Psoas muscle (tissue), 8 donors: ENCODE measurements around the gene ATF6. TPM values are rescaled to one million over a fixed set of nuclear protein-coding genes. Genes with fewer than 3 reads are reported as not detected.
A peak's percentile ranks its signal among the peaks of the same experiment; 100 is the strongest.

ENCODE experiments used
- ATAC-seq, 4 donors: fragments of 200-7000 bp; cut with Tn5 transposase; one replicate each; pipeline ENCODE4 v1.9.1; 2020; ENCODE audit warnings: moderate library complexity in 3 of 4, mild to moderate bottlenecking in 2 of 4
- DNase-seq, 2 donors: peaks; one replicate each; pipeline ENCODE4 v3.0.0-alpha.2; 2020
- H3K27ac ChIP-seq: fragments of 200-600 bp; one replicate; pipeline ENCODE4 v1.8.0; 2022
- H3K27me3 ChIP-seq, 3 donors: fragments of 200-600 bp in 1 of 3; one replicate each; pipeline versions ENCODE4 v1.6.1 to v1.8.0; 2013 to 2022; ENCODE audit warnings: low read length in 2 of 3, mild to moderate bottlenecking in 2 of 3, moderate library complexity in 1 of 3; ENCODE audit not compliant: insufficient read depth in 3 of 3
- H3K36me3 ChIP-seq, 2 donors: fragments of 200-600 bp in 1 of 2; one replicate each; pipeline versions ENCODE4 v1.6.1 to v1.8.0; 2013 to 2022; ENCODE audit warnings: low read depth in 1 of 2, mild to moderate bottlenecking in 1 of 2, moderate library complexity in 1 of 2; ENCODE audit not compliant: insufficient read depth in 1 of 2
- H3K4me1 ChIP-seq: fragments of 200-600 bp; one replicate; pipeline ENCODE4 v1.8.0; 2022
- H3K4me3 ChIP-seq: fragments of 200-600 bp; one replicate; pipeline ENCODE4 v1.8.0; 2022; ENCODE audit warnings: mild to moderate bottlenecking
- H3K9me3 ChIP-seq: fragments of 200-600 bp; one replicate; pipeline ENCODE4 v1.8.0; 2022
- WGBS, 3 donors: extraction: QIAGEN DNeasy Blood & Tissue Kit; methylation state at CpG; one replicate each; pipeline versions ENCODE4 v1.1.6 to v1.1.7; 2013; 5-methylcytosine and 5-hydroxymethylcytosine counted together
- intact Hi-C, 2 donors: fragments of 100-400 bp; cut with DNase I; formaldehyde crosslinking; loops; one replicate each; pipeline versions ENCODE4 v1.11.0 to v1.14.2; 2022
- polyA plus RNA-seq, 3 donors: library from polyadenylated mRNA; stranded (reverse); fragments of 200-250 nt; gene quantifications; one replicate each; pipeline ENCODE4 v1.2.3, GENCODE V29; 2013
- total RNA-seq, 4 donors: library from RNA; stranded (reverse); fragmentation: NEBNext Ultra II Directional in 2 of 4; extraction: Animal tissue kit (Norgen Biotek cat#: 25700) in 2 of 4; gene quantifications; one replicate each; pipeline versions ENCODE4 v1.2.1 to v1.2.4, GENCODE V29; 2021 to 2023
- TF ChIP-seq, protein P1 (sequence below): fragments of 200-600 bp; IDR thresholded peaks from one replicate; pipeline ENCODE4 v1.8.0; 2022; ENCODE audit warnings: antibody characterized with exemption
- donor health status: healthy with polysubstance abuse.
- donor health status: DM: no; HTN: no; CAD: no; lungs with moderate emphysema.
- donor health status: Bipolar disorder and iron deficiency.
- donor health status: healthy.
- donor health status: DM: yes; HTN: yes; CAD: no.
- donor health status: DM: no; HTN: no; CAD: no.
- donor health status: DM: no; HTN: no; CAD: no.
- donor health status: DM: yes; HTN: yes; CAD: no.

The ATF6 gene
- total and polyA plus RNA-seq, 7 donors: 6.4 to 17.1 (median 11.0) TPM

GRCh38 chr1:161989108-161989507, 223.0 kb downstream of the ATF6 start:
- TF ChIP-seq, protein P1, sequence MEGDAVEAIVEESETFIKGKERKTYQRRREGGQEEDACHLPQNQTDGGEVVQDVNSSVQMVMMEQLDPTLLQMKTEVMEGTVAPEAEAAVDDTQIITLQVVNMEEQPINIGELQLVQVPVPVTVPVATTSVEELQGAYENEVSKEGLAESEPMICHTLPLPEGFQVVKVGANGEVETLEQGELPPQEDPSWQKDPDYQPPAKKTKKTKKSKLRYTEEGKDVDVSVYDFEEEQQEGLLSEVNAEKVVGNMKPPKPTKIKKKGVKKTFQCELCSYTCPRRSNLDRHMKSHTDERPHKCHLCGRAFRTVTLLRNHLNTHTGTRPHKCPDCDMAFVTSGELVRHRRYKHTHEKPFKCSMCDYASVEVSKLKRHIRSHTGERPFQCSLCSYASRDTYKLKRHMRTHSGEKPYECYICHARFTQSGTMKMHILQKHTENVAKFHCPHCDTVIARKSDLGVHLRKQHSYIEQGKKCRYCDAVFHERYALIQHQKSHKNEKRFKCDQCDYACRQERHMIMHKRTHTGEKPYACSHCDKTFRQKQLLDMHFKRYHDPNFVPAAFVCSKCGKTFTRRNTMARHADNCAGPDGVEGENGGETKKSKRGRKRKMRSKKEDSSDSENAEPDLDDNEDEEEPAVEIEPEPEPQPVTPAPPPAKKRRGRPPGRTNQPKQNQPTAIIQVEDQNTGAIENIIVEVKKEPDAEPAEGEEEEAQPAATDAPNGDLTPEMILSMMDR: no peak
- intact Hi-C loops: no loop called here
- ATAC-seq: no peak
- Histone ChIP-seq H3K27ac (no peak overlapping the region), H3K27me3 (peaks cover 0 to 6% (median 0%) of the 10 kb centered on the region in 3 donors), H3K36me3 (no peaks in the 10 kb centered on the region), H3K4me3 (no peak overlapping the region), H3K4me1 (no peaks in the 10 kb centered on the region), H3K9me3 (no peaks in the 10 kb centered on the region)
- DNase-seq: no peak

- Histone ChIP-seq H3K27me3 (peaks cover 0 to 6% (median 0%) of the 10 kb centered on the region in 3 donors), H3K9me3 (no peaks in the 10 kb centered on the region), H3K4me1 (no peaks in the 10 kb centered on the region), H3K4me3 (no peak overlapping the region), H3K36me3 (no peaks in the 10 kb centered on the region), H3K27ac (no peak overlapping the region)
- TF ChIP-seq, protein P1: no peak
- DNase-seq (no peak), ATAC-seq (no peak)
- WGBS, 3 donors: 89% methylated on average over 5 of the region's 5 CpGs
- intact Hi-C loops: no loop called here
Observed at GRCh38 chr1:161989786-161990185, 223.7 kb downstream of the ATF6 start.

DNA sequence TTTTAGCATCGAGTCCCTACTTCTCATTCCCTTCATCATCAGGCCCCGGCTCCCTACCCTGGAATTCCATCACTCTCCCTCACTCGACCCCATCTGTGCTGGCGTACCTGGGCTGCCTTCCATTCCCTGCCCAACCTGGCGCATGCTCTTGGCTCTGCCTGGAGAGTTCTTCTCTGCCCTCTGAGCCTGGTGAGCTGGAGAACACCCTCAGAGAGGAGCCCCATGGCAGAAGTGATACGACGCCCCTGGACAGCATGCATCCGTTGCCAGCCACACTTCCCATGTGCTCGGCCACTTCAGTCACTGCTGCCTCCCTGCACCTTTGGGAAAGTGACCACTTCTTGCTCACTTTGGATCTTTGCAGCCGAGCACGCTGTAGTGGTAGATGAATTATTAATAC, 227.5 kb downstream of the ATF6 start:
- intact Hi-C loops: no loop called here
- H3K9me3 ChIP-seq: no peaks in the 10 kb centered on the region
- H3K4me1 ChIP-seq: no peaks in the 10 kb centered on the region
- no peak overlapping the region for H3K27ac ChIP-seq
- peaks cover 0 to 6% of the 10 kb centered on the region in 2 donors for H3K36me3 ChIP-seq
- WGBS, 3 donors: 77 to 80% (median 78%) methylated on average over 11 of the region's 11 CpGs
- peaks cover 0 to 6% (median 0%) of the 10 kb centered on the region in 3 donors for H3K27me3 ChIP-seq
- DNase-seq: no peak
- TF ChIP-seq, protein P1: no peak
- ATAC-seq: no peak
- no peak overlapping the region for H3K4me3 ChIP-seq

DNA sequence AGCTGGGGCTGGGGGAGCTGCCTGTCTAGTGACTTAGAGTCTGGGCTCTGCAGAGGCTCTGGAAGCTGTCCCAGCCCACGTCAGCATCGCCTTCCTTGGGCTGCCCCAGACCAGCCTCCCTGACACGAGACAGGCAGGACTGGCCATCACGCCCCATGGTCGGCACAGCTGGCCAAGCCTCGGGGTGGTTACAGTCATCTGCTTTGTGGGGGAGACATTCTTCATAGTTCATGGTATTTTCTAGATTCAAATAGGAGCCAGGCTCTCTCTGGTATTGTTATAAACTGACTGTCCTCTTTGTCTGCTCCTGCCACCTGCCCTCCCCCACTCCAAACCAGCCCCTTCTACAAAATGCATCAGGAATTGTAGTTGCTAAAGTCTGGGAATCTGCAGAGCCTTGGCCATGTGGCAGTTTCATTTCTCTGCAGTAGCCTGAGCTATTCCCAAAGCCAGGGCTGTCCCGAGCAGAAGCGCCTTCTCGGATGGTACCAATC, 228.1 kb downstream of the ATF6 start:
- Histone ChIP-seq H3K27me3 (peaks cover 0 to under 1% (median 0%) of the 10 kb centered on the region in 3 donors), H3K36me3 (peaks cover 0 to 6% of the 10 kb centered on the region in 2 donors), H3K27ac (no peak overlapping the region), H3K9me3 (no peaks in the 10 kb centered on the region), H3K4me3 (no peak overlapping the region), H3K4me1 (no peaks in the 10 kb centered on the region)
- DNase-seq (no peak), ATAC-seq (peak in 2 of 4 donors; percentile 37 to 38)
- intact Hi-C loops: no loop called here
- WGBS, 3 donors: 27 to 49% (median 27%) methylated on average over 9 of the region's 9 CpGs
- TF ChIP-seq, protein P1: no peak

GRCh38 chr1:161997152-161997551, 231.0 kb downstream of the ATF6 start:
- Histone ChIP-seq H3K36me3 (peaks cover 0 to 6% of the 10 kb centered on the region in 2 donors), H3K4me1 (no peaks in the 10 kb centered on the region), H3K27me3 (no peaks in the 10 kb centered on the region), H3K4me3 (no peak overlapping the region), H3K9me3 (no peaks in the 10 kb centered on the region), H3K27ac (no peak overlapping the region)
- intact Hi-C loops: no loop called here
- TF ChIP-seq, protein P1: no peak
- ATAC-seq (no peak), DNase-seq (no peak)
- 86 to 94% (median 91%) methylated on average over 1 of the region's 1 CpG for WGBS, 3 donors
